Measurements from ENCODE around the gene C1QTNF5. TPM values are rescaled to one million over a fixed set of nuclear protein-coding genes. Genes with fewer than 3 reads are reported as not detected.

Gene C1QTNF5
- total and polyA plus RNA-seq, 2 of the 8 experiments (the other 6 are each of a cell fraction or from before 2014, with no cell fraction given) = 2.2 to 2.7 TPM

- peak overlapping the region; percentile 98; the same call in 1 of the 2 replicates for H2BK12ac ChIP-seq (ENCODE audit: low read depth, low read length)
- no peak overlapping the region for H3K23ac ChIP-seq (ENCODE audit: insufficient read length)
- H3K4me3 ChIP-seq (ENCODE audit: extremely low read depth in 1 of 4, insufficient read depth in 2 of 4, low read depth in 3 of 4, low read length in 4 of 4) = peak overlapping the region; percentile 17 to 77 (median 44); a peak in 5 of 8 replicates
- peaks cover 5 to 46% (median 36%) of the 10 kb centered on the region in 4 experiments for H3K27me3 ChIP-seq (replicated peaks in 1 of 4; ENCODE audit: control insufficient read depth in 3 of 4, extremely low read depth in 1 of 4, insufficient read depth in 3 of 4, low read length in 3 of 4)
- no peak overlapping the region for H3K56ac ChIP-seq (replicated peaks; ENCODE audit: insufficient read length, low read depth, low read length)
- H3K4ac ChIP-seq (replicated peaks; ENCODE audit: insufficient read length, low read depth, low read length) = no peak overlapping the region
- no peak overlapping the region for H3K9ac ChIP-seq (replicated peaks in 1 of 4; ENCODE audit: extremely low read depth in 1 of 4, low read depth in 3 of 4, low read length in 3 of 4)
- ChIA-PET CTCF (ENCODE audit: partially characterized antibody) (interaction anchor here (0.7 to 16.8 kb wide), 9 partner anchors 10 to 224 kb away, joined by 3 to 415 read pairs (median 4); partner anchors contain the start of genes C1QTNF5, MFRP, RNF26 and USP2), POLR2A (ENCODE audit: partially characterized antibody) (interaction anchor here (0.6 to 5.4 kb wide), 14 partner anchors 10 to 298 kb away, joined by 3 to 44 read pairs (median 4); partner anchors contain the start of genes C1QTNF5, HINFP, HMBS and RNF26)
- peak overlapping the region; percentile 91; the same call in 1 of the 2 replicates for H2BK5ac ChIP-seq (ENCODE audit: low read depth, low read length)
- WGBS, 2 experiments (ENCODE audit: extremely low coverage in 1 of 2, insufficient coverage in 1 of 2, insufficient read length in 1 of 2, insufficient replicate concordance in 2 of 2, low coverage in 1 of 2, low lambda C conversion rate in 2 of 2, missing lambda C conversion rate in 1 of 2) = 33% methylated on average over 14 of the region's 14 CpGs; no CpG with 5 or more reads in 1 of the 2 experiments
- H3K18ac ChIP-seq (ENCODE audit: extremely low read depth, low read length) = peak overlapping the region; percentile 27; the same call in 1 of the 2 replicates
- H3K79me2 ChIP-seq (ENCODE audit: control insufficient read depth in 1 of 2, insufficient read depth in 2 of 2, low read length in 2 of 2) = no peaks in the 10 kb centered on the region
- H3K4me2 ChIP-seq (ENCODE audit: insufficient read depth in 1 of 2, low read depth in 2 of 2, low read length in 2 of 2) = peak overlapping the region; percentile 84 to 97
- FAIRE-seq = no peak
- H2BK120ac ChIP-seq (replicated peaks; ENCODE audit: low read depth, low read length) = no peak overlapping the region
- H2AFZ ChIP-seq (ENCODE audit: low read length) = no peak overlapping the region
- TF ChIP-seq CEBPB (IDR thresholded peaks at IDR 0.05; ENCODE audit: low read depth, low read length) (peak; percentile 41; the same call in 1 of the 2 replicates), SAP30 (IDR thresholded peaks at IDR 0.05; ENCODE audit: insufficient read depth, insufficient replicate concordance, low read length) (peak; percentile 70)
- TF ChIP-seq, protein P1, sequence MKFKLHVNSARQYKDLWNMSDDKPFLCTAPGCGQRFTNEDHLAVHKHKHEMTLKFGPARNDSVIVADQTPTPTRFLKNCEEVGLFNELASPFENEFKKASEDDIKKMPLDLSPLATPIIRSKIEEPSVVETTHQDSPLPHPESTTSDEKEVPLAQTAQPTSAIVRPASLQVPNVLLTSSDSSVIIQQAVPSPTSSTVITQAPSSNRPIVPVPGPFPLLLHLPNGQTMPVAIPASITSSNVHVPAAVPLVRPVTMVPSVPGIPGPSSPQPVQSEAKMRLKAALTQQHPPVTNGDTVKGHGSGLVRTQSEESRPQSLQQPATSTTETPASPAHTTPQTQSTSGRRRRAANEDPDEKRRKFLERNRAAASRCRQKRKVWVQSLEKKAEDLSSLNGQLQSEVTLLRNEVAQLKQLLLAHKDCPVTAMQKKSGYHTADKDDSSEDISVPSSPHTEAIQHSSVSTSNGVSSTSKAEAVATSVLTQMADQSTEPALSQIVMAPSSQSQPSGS (IDR thresholded peaks at IDR 0.05; ENCODE audit: low read length) = no peak
- no peaks in the 10 kb centered on the region for H3K36me3 ChIP-seq (ENCODE audit: control insufficient read depth in 2 of 4, insufficient read depth in 4 of 4, low read length in 3 of 4)
- no peak overlapping the region for H2BK15ac ChIP-seq (ENCODE audit: low read length)
- H3K23me2 ChIP-seq (ENCODE audit: low read depth, low read length) = peaks cover 33% of the 10 kb centered on the region
- peak overlapping the region; percentile 68; the same call in 1 of the 2 replicates for H2BK20ac ChIP-seq (ENCODE audit: low read length)
- H3K4me1 ChIP-seq (replicated peaks in 1 of 4; ENCODE audit: control insufficient read depth in 3 of 4, insufficient read depth in 4 of 4, low read length in 3 of 4) = peaks cover 11 to 53% (median 48%) of the 10 kb centered on the region in 4 experiments
- no peak for DNase-seq (ENCODE audit: low read depth in 1 of 2, low spot score in 2 of 2)
- H4K91ac ChIP-seq (replicated peaks; ENCODE audit: insufficient read length, low read length) = peak overlapping the region; percentile 38
- no peak overlapping the region for H2AK5ac ChIP-seq (ENCODE audit: low read depth, low read length)
- no peaks in the 10 kb centered on the region for H3K79me1 ChIP-seq (ENCODE audit: low read depth, low read length)
- H4K20me1 ChIP-seq (replicated peaks in 1 of 2; ENCODE audit: control insufficient read depth in 1 of 2, insufficient read depth in 2 of 2, low read length in 2 of 2) = peaks cover 2% of the 10 kb centered on the region in 2 experiments
- H3K14ac ChIP-seq (ENCODE audit: insufficient read length) = no peak overlapping the region
- H4K5ac ChIP-seq (ENCODE audit: insufficient read length, low read depth, low read length) = no peak overlapping the region
- H3K27ac ChIP-seq (ENCODE audit: low read depth, low read length) = no peak overlapping the region
- H4K8ac ChIP-seq (ENCODE audit: extremely low read depth, insufficient read depth, low read length) = 0 out of 2 replicates have a peak overlapping the region, but pooled peaks have one; percentile 20
- H3K9me3 ChIP-seq (ENCODE audit: insufficient read depth in 2 of 2, low read depth in 1 of 2, low read length in 1 of 2) = no peaks in the 10 kb centered on the region
Observed at GRCh38 chr11:119317592-119318239, 23.0 kb downstream of the C1QTNF5 start.

Data from H1 (cell line).